Astrocyte (in vitro differentiated cells and primary cell): Measurements from ENCODE around the gene AK1.
"Not testable (repeated sequence)": the region's sequence is repeated elsewhere in the genome, so short reads cannot be mapped to it uniquely, and the experiment has no call there.

ENCODE experiments used
- EZH2 ChIP-seq: IDR thresholded peaks from 2 replicates; pipeline ENCODE4 v1.6.1; 2012; ENCODE audit warnings: mild to moderate bottlenecking, low read length, inconsistent platforms; ENCODE audit not compliant: insufficient read depth
- TF ChIP-seq, protein P1 (sequence below): IDR thresholded peaks from 2 replicates; pipeline ENCODE4 v1.5.1; 2011; ENCODE audit warnings: low read depth, mild to moderate bottlenecking, inconsistent platforms, low read length, moderate library complexity; ENCODE audit not compliant: insufficient read depth

DNA sequence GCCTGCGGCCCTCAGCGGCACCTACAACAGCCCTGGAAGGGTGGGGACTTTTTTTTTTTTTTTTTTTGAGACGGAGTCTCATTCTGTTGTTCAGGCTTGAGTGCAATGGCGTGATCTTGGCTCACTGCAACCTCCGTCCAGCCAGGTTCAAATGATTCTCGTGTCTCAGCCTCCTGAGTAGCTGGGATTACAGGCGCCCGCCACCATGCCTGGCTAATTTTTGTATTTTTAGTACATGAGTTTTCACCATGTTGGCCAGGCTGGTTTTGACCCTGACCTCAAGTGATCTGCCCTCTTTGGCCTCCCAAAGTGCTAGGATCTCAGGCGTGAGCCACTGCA, 7.4 kb downstream of the AK1 start:
- TF ChIP-seq, protein P1, sequence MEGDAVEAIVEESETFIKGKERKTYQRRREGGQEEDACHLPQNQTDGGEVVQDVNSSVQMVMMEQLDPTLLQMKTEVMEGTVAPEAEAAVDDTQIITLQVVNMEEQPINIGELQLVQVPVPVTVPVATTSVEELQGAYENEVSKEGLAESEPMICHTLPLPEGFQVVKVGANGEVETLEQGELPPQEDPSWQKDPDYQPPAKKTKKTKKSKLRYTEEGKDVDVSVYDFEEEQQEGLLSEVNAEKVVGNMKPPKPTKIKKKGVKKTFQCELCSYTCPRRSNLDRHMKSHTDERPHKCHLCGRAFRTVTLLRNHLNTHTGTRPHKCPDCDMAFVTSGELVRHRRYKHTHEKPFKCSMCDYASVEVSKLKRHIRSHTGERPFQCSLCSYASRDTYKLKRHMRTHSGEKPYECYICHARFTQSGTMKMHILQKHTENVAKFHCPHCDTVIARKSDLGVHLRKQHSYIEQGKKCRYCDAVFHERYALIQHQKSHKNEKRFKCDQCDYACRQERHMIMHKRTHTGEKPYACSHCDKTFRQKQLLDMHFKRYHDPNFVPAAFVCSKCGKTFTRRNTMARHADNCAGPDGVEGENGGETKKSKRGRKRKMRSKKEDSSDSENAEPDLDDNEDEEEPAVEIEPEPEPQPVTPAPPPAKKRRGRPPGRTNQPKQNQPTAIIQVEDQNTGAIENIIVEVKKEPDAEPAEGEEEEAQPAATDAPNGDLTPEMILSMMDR: not testable (repeated sequence)
- not testable (repeated sequence) for TF ChIP-seq EZH2
